GM12873 (cell line): ENCODE results near the gene CHD9.

Experiments
- TF ChIP-seq, protein P1 (sequence below): IDR thresholded peaks from 2 replicates; pipeline ENCODE4 v1.5.1; 2012; ENCODE audit warnings: low read depth, mild to moderate bottlenecking, moderate library complexity, low read length, control low read depth; ENCODE audit not compliant: insufficient read depth; ENCODE audit errors: missing control alignments

The CHD9 gene

DNA sequence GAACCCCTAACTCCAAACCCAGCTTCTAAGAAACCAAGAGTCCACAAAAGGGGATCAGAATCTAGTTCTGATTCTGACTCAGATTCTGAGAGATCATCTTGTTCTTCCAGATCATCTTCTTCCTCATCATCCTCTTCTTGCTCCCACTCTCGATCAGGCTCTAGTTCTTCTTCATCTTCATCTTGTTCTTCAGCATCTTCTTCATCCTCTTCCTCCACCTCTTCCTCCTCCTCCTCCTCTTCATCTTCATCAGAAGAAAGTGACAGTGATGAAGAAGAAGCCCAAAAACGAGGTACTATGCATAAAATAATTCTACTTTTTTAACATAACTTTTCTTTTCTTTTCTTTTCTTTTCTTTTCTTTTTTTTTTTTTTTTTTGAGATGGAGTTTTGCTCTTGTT lies 249.5 kb downstream of the CHD9 start:
- TF ChIP-seq, protein P1, sequence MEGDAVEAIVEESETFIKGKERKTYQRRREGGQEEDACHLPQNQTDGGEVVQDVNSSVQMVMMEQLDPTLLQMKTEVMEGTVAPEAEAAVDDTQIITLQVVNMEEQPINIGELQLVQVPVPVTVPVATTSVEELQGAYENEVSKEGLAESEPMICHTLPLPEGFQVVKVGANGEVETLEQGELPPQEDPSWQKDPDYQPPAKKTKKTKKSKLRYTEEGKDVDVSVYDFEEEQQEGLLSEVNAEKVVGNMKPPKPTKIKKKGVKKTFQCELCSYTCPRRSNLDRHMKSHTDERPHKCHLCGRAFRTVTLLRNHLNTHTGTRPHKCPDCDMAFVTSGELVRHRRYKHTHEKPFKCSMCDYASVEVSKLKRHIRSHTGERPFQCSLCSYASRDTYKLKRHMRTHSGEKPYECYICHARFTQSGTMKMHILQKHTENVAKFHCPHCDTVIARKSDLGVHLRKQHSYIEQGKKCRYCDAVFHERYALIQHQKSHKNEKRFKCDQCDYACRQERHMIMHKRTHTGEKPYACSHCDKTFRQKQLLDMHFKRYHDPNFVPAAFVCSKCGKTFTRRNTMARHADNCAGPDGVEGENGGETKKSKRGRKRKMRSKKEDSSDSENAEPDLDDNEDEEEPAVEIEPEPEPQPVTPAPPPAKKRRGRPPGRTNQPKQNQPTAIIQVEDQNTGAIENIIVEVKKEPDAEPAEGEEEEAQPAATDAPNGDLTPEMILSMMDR = no peak

DNA sequence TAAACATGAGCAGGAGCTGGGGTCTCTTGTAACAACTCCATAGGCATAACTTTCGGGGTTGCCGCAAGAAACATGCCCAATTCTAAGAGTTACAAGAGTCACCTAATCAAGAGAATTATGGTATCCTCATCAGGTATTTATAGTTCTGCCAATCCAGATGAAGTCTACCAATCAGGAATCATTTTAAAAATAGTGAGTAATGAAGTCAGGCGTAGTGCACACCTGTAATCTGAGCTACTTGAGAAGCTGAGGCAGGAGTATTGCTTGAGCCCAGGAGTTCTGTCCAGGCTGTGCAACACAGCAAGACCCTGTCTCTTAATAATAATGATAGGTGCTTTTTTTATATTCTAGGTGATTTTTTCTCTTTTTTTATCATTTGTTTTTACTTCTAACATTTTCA lies 251.0 kb downstream of the CHD9 start:
- TF ChIP-seq, protein P1 = no peak

DNA sequence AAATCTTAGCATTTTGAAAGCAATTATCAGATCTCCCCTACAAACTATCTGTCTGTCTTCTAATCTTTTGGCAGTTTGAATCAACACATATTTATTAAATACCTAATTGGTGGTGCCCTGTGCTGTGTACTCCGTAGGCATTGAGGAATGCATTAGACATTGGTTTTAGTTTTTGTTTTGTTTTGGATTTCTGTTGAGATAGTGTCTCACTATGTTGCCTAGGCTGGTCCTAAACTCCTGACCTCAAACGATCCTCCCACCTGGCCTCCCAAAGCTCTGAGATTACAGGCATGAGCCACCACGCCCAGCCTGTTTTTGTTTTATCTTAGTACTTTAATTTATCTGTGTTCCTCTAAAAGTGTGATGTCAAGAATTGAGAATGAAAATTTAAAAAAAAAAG lies 254.7 kb downstream of the CHD9 start:
- TF ChIP-seq, protein P1 = no peak

DNA sequence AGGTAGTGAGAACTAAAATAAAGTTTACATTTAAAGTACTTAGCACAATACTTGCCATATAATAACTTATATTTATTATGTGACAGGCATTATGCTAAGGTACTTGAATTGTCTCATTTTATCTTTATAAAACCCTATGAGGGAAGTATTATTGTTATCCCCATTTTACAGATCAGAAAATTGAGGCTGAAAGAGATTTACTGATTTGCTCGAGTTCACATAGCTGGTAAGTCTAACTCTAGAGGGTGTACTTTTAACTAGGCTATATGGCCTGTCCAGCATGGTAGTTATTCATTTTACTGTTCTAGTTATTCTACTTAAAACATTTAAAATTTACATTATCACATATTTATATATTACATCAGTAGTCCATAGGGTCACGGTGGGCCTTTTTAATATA lies 266.2 kb downstream of the CHD9 start:
- TF ChIP-seq, protein P1 = no peak

DNA sequence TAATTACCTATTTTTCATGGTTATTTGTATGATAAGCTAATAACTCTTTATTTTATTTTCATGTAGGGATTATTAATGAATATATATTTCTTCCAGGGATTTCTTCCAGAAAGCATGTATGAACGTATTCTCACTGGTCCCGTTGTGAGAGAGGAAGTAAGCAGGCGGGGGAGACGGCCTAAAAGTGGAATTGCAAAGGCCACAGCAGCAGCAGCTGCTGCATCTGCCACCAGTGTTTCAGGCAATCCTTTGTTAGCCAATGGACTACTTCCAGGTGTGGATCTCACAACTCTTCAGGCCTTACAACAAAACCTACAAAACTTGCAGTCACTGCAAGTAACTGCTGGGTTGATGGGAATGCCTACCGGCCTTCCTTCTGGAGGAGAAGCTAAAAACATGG lies 269.1 kb downstream of the CHD9 start:
- TF ChIP-seq, protein P1 = no peak

DNA sequence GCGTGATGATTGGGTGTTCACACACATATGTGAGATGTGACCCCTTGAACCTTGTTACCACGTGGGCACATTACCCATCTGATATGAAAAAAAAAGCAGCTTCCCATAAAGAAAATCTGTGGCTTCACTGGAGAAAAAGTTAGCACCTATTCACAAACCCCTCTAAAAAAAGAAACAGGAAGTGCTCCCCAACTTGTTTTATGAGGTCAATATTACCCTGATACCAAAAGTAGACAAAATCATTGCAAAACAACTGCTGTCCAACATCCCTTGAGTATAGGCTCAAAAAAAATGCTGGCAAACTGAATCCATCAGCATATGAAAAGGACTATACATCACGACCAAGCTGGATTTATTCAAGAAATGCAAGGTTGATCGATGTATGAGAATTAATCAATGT lies 279.8 kb downstream of the CHD9 start:
- TF ChIP-seq, protein P1 = no peak

DNA sequence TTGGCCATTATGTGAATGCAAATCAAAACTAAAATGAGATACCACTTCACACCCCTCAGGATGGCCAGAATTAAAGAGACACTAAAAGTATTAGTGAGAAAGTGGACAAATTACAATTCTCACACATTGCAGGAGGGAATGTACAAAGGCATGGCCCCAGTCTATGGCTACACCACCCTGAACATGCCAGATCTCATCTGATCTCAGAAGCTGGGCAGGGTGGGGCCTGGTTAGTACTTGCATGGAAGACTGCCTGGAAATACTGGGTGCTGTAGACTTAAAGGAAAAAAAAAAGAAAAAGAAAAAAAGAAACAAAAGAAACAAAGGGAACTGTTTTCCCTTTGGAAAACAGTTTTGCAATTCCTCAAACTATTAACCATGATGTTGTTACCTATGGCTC lies 282.5 kb downstream of the CHD9 start:
- TF ChIP-seq, protein P1 = no peak
